ENCODE measurements around the gene LSR.

LSR gene

DNA sequence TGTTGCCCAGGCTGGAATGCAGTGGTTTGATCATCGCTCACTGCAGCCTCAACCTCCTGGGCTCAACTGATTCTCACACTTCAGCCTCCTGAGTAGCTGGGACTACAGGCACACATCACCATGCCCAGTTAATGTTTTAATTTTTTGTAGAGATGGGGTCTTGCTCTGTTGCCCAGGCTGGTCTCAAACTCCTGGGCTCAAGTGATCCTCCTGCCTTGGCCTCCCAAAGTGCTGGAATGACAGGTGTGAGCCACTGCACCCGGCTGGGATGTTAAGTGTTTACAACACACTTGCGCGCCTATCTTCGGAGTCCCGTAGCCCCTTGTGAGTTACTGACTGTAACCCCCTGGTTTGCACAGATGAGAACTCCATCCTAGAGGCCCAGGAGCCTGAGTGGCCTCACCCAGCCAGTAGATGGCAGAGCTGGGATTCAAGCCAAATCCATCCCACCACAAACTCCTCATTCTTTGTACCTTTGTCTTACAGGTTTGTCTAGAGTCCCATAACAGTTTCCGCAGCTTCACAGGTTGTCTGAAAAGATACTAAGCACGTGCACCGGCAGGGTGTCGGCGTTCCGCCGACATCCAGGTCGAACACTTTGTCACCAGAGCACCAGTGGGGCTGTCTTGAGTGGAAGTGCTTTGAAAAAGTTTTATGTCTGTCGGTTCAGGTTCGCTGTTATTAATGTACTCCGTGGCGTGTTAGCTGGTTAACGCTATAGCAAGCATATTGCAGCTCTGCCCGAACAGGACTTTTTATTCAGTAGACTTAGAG is 57.9 kb downstream of the LSR start:
- no peak for DNase-seq

DNA sequence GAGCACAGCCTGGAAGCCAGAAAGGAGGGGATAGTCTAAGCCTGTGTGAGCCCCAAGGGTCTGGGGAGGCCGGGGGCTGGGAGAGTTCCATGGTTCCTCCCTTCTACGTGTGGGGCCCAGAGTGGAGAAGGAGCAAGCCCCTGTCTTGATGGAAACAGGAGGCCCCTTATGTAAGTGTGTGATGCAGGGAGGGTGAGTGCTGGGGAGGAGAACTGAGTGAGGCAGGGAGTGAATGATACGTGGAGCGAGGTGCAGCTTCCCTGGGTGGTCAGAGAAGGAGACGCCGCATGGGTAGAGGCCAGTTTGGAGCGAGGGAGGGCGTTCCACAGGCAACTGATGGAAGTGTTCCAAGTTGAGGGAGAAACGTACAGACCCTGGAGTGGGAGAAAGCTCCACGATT is 59.1 kb downstream of the LSR start:
- DNase-seq: no peak

DNA sequence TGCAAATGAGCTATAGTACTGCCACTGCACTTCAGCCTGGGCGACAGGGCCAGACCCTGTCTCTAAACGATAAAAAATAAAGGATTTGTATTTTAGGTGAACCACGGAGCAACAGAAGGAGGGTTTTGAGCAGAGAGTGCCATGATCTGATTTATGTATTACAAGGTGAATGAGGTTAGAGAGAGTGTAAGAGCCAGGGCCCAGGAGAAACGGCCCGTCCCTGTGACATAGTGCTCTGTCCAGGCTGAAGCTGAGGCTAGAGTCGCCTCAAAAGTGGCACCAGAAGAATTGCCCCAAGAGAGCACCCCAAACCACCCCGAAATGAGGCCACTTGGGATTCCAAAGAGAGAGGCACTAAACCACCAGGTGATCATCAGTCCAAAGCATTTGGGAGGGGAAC is 60.1 kb downstream of the LSR start:
- no peak for DNase-seq

DNA sequence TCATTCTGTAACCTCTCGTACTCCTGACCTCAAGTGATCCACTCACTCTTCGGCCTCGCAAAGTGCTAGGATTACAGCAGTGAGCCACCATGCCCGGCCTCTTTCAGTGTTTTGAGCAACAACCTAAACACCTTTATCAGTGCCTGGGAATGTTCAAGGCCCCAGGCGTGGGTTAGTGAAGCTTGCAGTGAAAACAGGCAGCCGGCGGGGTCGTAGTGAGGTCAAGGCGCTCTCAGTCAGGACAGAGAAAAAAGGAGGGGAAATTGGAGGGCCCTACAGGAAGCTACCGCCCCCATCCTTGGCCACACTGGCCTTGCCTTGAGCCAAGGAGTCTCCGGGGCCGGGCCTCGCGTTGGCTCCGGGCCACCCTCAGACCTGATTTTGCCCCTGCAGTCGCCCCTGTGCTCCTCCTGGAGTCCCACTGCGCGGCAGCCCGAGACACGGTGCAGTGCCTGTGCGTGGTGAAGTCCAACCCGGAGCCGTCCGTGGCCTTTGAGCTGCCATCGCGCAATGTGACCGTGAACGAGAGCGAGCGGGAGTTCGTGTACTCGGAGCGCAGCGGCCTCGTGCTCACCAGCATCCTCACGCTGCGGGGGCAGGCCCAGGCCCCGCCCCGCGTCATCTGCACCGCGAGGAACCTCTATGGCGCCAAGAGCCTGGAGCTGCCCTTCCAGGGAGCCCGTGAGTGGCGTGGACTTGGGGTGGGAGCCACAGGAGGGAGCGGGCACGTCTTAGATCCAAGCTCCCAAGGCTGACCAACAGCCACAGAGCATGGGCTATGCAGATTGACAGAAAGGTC is 60.9 kb downstream of the LSR start:
- DNase-seq: no peak

DNA sequence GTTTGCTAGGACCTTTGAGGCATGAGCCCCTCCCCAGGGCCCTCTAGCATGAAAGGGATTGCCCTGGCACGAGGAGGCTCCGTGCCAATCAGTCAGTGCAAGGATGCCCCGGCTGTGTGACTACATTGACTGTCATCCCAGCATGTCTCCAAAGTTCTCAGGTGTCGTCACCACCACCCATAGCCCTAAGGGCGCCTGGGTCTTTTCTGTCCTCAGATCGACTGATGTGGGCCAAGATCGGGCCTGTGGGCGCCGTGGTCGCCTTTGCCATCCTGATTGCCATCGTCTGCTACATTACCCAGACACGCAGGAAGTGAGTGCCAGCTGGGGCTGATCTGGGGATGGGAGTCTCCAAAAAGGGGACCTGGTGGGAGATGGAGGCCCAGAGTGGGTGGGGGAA is 61.5 kb downstream of the LSR start:
- no peak for DNase-seq

DNA sequence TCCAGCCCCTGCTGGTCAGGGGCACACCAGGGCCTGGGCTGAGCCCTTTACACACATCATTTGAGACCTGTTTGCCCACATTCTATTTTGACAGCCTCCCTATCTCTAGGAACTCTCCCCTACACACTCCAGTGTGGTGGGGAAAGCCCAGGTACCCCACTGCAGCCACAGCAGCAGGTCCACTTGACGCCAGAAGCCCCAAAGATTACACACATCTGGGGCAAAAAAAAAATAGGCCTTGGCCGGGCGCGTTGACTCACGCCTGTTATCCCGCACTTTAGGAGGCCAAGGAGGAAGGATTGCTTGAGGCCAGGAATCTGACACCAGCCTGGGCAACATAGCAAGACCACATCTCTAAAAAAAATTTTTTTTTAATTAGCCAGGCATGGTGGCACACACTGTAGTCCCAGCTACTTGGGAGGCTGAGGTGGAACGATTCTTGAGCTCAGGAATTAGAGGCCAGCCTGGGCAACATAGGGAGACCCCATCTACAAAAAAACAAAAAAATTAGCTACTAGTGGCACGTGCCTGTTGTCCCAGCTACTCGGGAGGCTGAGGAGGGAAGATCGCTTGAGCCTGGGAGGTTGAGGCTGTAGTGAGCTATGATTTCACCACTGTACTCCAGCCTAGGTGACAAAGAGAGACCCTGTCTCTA is 62.1 kb downstream of the LSR start:
- DNase-seq: no peak

DNA sequence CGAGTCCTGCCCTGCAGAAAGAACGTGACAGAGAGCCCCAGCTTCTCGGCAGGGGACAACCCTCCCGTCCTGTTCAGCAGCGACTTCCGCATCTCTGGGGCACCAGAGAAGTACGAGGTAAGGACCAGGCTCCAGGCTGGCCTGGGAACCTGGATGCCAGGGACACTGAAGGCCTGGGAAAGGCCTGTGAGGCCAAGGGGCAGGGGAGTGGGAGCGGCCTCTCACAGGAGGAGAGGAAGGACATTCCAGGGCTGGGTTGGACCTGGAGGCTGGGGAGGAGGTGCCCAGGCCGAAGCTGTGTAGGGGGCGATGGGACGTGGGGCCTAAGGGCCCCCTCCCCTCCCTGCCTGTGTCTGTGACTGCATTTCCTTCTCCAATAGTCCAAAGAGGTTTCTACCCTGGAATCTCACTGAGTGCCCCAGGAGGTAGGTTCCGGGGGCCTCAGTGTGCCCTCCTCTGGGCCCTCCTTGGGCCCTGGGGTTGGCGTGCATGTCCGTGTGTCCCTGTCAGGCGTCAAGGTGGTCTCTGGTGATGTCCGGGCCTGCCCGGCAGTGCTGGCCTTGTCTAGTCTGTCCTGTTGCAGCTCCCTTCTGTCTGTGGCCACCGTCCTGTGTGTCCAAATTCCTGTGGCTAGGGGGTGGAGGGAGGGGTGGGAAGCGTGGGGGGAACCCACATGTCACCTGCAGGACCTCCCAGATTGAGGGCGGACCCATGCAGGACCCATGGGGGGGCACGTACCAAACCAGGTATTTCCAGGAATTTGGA is 63.3 kb downstream of the LSR start:
- DNase-seq: no peak

DNA sequence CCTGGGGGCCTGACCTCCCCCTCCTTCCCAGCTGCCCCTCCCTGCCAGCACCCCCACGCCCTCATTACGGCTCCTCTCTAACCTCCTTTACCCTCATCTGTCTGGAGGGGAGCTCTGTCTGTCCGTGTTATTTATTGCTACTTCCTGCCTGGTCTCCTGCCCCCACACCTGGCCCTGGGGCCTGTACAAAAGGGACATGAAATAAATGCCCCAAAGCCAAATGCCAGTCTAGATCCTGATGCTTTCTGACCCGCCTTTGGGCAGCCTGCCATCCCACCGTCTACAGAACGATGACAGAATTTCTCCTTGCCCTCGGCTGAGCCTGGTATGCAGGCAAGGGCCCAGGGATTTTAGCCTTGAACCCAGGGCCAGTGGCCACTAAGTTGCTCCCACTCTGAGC is 64.8 kb downstream of the LSR start:
- no peak for DNase-seq

DNA sequence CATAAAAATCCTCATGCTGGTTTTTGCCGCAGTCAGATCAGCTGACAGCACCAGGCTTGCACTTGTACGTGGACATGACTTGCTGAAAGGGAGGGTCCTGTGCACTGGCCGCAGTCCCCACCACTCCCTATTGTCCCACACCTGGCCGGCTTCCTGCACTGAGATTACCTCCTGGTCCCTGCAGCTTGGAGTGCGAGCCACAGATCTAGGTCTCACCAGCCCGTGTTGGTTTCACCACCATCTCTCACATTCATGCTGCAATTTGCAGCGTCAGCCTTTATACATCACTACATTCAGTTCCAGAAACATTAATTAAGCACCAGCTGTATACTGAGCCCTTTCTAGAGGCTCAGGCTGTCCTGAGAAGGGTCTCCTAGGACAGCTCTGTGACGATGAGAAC is 65.2 kb downstream of the LSR start:
- DNase-seq: no peak

DNA sequence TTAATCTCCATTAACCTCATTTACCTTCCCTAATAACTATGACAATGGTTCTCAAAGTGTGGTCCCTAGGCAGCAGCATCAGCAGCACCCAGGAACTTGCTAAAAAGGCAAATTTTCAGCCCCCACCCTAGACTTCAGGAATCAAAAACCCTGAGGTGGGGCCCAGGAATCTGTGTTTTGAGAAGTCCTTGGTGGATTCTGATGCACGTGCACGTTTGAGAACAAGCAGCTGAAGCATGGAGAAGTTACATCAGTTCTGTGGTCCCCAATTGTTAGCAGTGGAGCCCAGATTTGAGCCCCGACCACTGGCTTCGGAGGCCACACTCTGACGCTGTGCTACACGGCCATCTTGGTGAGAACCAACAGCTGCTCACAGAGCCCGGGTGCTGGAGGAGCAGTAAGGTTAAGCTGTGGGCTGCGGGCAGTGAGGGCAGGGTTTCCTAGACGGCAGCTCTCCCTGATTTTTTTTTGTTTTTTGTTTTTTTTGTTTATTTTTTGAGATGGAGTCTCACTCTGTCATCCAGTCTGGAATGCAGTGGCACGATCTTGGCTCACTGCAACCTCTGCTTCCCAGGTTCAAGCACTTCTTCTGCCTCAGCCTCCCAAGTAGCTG is 66.2 kb downstream of the LSR start:
- DNase-seq: no peak

DNA sequence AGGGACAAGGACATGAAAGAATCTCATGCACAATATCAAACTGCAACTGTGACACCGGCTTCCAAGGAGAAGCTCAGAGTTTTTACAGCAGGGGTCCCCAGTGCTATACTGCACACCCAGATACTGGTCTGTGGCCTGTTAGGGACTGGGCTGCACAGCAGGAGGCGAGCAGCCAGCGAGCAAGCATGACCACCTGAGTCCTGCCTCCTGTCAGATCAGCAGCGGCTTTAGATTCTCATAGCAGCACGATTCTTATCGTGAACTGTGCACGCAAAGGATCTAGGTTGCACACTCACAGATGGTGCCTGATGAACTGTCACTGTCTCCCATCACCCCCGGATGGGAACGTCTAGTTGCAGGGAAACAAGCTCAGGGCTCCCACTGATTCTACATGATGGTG is 67.1 kb downstream of the LSR start:
- DNase-seq: no peak

DNA sequence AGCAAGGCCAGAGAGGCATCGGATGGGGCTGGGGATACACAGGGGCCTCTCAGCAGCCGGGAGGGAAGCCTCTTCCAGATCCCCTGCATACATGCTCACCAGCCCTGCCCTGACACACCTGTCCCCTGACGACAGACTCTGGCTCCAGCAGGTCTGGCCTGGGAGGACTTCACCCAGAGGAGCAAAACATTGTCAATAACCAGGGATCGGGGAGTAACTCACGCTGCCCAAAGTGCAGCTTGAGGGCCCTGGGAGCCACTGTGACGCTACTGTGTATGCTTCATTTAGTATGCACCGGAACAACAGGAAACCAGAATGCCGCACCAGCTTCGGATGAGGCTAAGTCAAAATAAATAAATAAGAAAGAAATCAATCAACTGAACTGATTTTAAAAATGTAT is 67.8 kb downstream of the LSR start:
- DNase-seq: no peak

All from stimulated activated CD4-positive, alpha-beta T cell treated with anti-CD3 and anti-CD28 coated beads, Interleukin-12 subunit alpha, Interleukin-12 subunit beta, amount 100 ng/mL, for 4 hours (primary cell).